IMR-90 (cell line): ENCODE results near the gene EIF4E3.

Experiments
- BHLHE40 ChIP-seq: fragments of 150-350 bp; IDR thresholded peaks from 2 replicates; pipeline ENCODE4 v1.6.1; 2016; ENCODE audit warnings: mild to moderate bottlenecking, low read depth, low read length
- FOS ChIP-seq: fragments of 150-350 bp; IDR thresholded peaks from 2 replicates; pipeline ENCODE4 v1.6.1; 2016; ENCODE audit warnings: low read depth, low read length
- MAZ ChIP-seq: IDR thresholded peaks from 2 replicates; pipeline ENCODE4 v1.6.1; 2012; ENCODE audit warnings: low read depth, mild to moderate bottlenecking, low read length, improper control_type of control experiment, moderate library complexity, borderline replicate concordance
- POLR2A ChIP-seq: IDR thresholded peaks from 2 replicates; pipeline ENCODE4 v1.6.1; 2012; ENCODE audit warnings: mild to moderate bottlenecking, low read depth, low read length
- RAD21 ChIP-seq: IDR thresholded peaks from 2 replicates; pipeline ENCODE4 v1.6.1; 2012; ENCODE audit warnings: low read length, improper control_type of control experiment
- RCOR1 ChIP-seq: IDR thresholded peaks from 2 replicates; pipeline ENCODE4 v1.6.1; 2012; ENCODE audit warnings: mild to moderate bottlenecking, low read length, improper control_type of control experiment; ENCODE audit not compliant: insufficient replicate concordance
- RFX5 ChIP-seq: IDR thresholded peaks from 2 replicates; pipeline ENCODE4 v1.8.0; 2012; ENCODE audit warnings: low read depth, mild to moderate bottlenecking, low read length, moderate library complexity
- TF ChIP-seq, protein P1 (sequence below): conservative IDR thresholded peaks from 2 replicates; pipeline ENCODE4 v1.5.1; 2012; ENCODE audit warnings: mild to moderate bottlenecking, low read depth, low read length, improper control_type of control experiment
- TF ChIP-seq, protein P2 (sequence below): fragments of 150-350 bp; IDR thresholded peaks from 2 replicates; pipeline ENCODE4 v1.6.1; 2016; ENCODE audit warnings: low read depth, mild to moderate bottlenecking, low read length, moderate library complexity, borderline replicate concordance

DNA sequence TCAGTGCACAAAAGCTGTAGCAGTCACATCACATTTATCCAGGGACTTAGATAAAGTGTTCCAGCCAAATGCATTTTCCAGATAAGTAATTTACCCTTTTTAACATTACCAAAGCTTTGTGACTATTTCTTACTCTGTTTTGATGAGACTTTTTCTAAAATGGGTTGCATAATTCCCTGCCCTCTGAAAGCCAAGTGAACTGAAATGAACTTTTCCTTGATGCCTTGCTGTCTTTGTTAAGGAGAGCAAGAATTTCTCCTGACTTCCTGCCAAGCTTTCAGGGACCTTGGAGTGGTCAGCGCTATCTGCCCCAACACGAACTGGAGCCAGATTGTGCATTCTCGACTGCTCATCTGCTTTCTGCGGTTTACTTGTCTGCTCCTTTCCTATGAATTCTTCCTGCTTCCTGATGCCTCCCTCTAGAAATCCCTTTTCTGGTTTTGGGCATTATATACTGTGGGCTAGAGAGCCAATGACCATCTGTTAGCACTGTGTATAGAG is 34.8 kb downstream of the EIF4E3 start:
- TF ChIP-seq POLR2A (no peak), FOS (no peak), RAD21 (no peak), MAZ (no peak), RFX5 (no peak), RCOR1 (no peak), BHLHE40 (no peak)
- TF ChIP-seq, protein P1, sequence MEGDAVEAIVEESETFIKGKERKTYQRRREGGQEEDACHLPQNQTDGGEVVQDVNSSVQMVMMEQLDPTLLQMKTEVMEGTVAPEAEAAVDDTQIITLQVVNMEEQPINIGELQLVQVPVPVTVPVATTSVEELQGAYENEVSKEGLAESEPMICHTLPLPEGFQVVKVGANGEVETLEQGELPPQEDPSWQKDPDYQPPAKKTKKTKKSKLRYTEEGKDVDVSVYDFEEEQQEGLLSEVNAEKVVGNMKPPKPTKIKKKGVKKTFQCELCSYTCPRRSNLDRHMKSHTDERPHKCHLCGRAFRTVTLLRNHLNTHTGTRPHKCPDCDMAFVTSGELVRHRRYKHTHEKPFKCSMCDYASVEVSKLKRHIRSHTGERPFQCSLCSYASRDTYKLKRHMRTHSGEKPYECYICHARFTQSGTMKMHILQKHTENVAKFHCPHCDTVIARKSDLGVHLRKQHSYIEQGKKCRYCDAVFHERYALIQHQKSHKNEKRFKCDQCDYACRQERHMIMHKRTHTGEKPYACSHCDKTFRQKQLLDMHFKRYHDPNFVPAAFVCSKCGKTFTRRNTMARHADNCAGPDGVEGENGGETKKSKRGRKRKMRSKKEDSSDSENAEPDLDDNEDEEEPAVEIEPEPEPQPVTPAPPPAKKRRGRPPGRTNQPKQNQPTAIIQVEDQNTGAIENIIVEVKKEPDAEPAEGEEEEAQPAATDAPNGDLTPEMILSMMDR = no peak
- TF ChIP-seq, protein P2, sequence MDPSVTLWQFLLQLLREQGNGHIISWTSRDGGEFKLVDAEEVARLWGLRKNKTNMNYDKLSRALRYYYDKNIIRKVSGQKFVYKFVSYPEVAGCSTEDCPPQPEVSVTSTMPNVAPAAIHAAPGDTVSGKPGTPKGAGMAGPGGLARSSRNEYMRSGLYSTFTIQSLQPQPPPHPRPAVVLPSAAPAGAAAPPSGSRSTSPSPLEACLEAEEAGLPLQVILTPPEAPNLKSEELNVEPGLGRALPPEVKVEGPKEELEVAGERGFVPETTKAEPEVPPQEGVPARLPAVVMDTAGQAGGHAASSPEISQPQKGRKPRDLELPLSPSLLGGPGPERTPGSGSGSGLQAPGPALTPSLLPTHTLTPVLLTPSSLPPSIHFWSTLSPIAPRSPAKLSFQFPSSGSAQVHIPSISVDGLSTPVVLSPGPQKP = no peak
